Psoas muscle (tissue), 8 donors: ENCODE results near the gene BATF3. TPM values are rescaled to one million over a fixed set of nuclear protein-coding genes. Genes with fewer than 3 reads are reported as not detected.
"Not testable (repeated sequence)": the region's sequence is repeated elsewhere in the genome, so short reads cannot be mapped to it uniquely, and the experiment has no call there.

ENCODE experiments used
- ATAC-seq, 4 donors: fragments of 200-7000 bp; cut with Tn5 transposase; one replicate each; pipeline ENCODE4 v1.9.1; 2020; ENCODE audit warnings: moderate library complexity in 3 of 4, mild to moderate bottlenecking in 2 of 4
- DNase-seq, 2 donors: peaks; one replicate each; pipeline ENCODE4 v3.0.0-alpha.2; 2020
- H3K27ac ChIP-seq: fragments of 200-600 bp; one replicate; pipeline ENCODE4 v1.8.0; 2022
- H3K27me3 ChIP-seq, 3 donors: fragments of 200-600 bp in 1 of 3; one replicate each; pipeline versions ENCODE4 v1.6.1 to v1.8.0; 2013 to 2022; ENCODE audit warnings: low read length in 2 of 3, mild to moderate bottlenecking in 2 of 3, moderate library complexity in 1 of 3; ENCODE audit not compliant: insufficient read depth in 3 of 3
- H3K36me3 ChIP-seq, 2 donors: fragments of 200-600 bp in 1 of 2; one replicate each; pipeline versions ENCODE4 v1.6.1 to v1.8.0; 2013 to 2022; ENCODE audit warnings: low read depth in 1 of 2, mild to moderate bottlenecking in 1 of 2, moderate library complexity in 1 of 2; ENCODE audit not compliant: insufficient read depth in 1 of 2
- H3K4me1 ChIP-seq: fragments of 200-600 bp; one replicate; pipeline ENCODE4 v1.8.0; 2022
- H3K4me3 ChIP-seq: fragments of 200-600 bp; one replicate; pipeline ENCODE4 v1.8.0; 2022; ENCODE audit warnings: mild to moderate bottlenecking
- H3K9me3 ChIP-seq: fragments of 200-600 bp; one replicate; pipeline ENCODE4 v1.8.0; 2022
- CTCF ChIP-seq: fragments of 200-600 bp; IDR thresholded peaks from one replicate; pipeline ENCODE4 v1.8.0; 2022; ENCODE audit warnings: antibody characterized with exemption
- WGBS, 3 donors: extraction: QIAGEN DNeasy Blood & Tissue Kit; methylation state at CpG; one replicate each; pipeline versions ENCODE4 v1.1.6 to v1.1.7; 2013; 5-methylcytosine and 5-hydroxymethylcytosine counted together
- intact Hi-C, 2 donors: fragments of 100-400 bp; cut with DNase I; formaldehyde crosslinking; loops; one replicate each; pipeline versions ENCODE4 v1.11.0 to v1.14.2; 2022
- polyA plus RNA-seq, 3 donors: library from polyadenylated mRNA; stranded (reverse); fragments of 200-250 nt; gene quantifications; one replicate each; pipeline ENCODE4 v1.2.3, GENCODE V29; 2013
- total RNA-seq, 4 donors: library from RNA; stranded (reverse); fragmentation: NEBNext Ultra II Directional in 2 of 4; extraction: Animal tissue kit (Norgen Biotek cat#: 25700) in 2 of 4; gene quantifications; one replicate each; pipeline versions ENCODE4 v1.2.1 to v1.2.4, GENCODE V29; 2021 to 2023
- donor health status: healthy with polysubstance abuse.
- donor health status: DM: no; HTN: no; CAD: no; lungs with moderate emphysema.
- donor health status: Bipolar disorder and iron deficiency.
- donor health status: healthy.
- donor health status: DM: yes; HTN: yes; CAD: no.
- donor health status: DM: no; HTN: no; CAD: no.
- donor health status: DM: no; HTN: no; CAD: no.
- donor health status: DM: yes; HTN: yes; CAD: no.

The BATF3 gene
- total and polyA plus RNA-seq, 7 donors, result 0.03 to 2.9 (median 0.84) TPM

- Histone ChIP-seq H3K4me3 (no peak overlapping the region), H3K27me3 (peaks cover 0 to 3% (median 0%) of the 10 kb centered on the region in 3 donors), H3K36me3 (no peaks in the 10 kb centered on the region), H3K27ac (peak overlapping the region; percentile 71), H3K9me3 (no peaks in the 10 kb centered on the region), H3K4me1 (peaks cover 10% of the 10 kb centered on the region)
- 36 to 43% (median 36%) methylated on average over 9 of the region's 9 CpGs for WGBS, 3 donors
- DNase-seq (peak in 1 of 2 donors; percentile 46), ATAC-seq (peak; percentile 20 to 52 (median 32))
- no peak for TF ChIP-seq CTCF
- intact Hi-C loops, result loop anchor here in 1 of 2 donors (5.0 kb wide), 1 partner anchor 120 kb away; no protein-coding TSS in a partner anchor
Measured at GRCh38 chr1:212667223-212668139, 32.2 kb downstream of the BATF3 start.

- no peak for ATAC-seq
- DNase-seq, result no peak
- Histone ChIP-seq H3K27me3 (peaks cover 0 to 3% (median 0%) of the 10 kb centered on the region in 3 donors), H3K4me3 (no peak overlapping the region), H3K4me1 (peaks cover 10% of the 10 kb centered on the region), H3K9me3 (no peaks in the 10 kb centered on the region), H3K27ac (no peak overlapping the region), H3K36me3 (no peaks in the 10 kb centered on the region)
- no peak for TF ChIP-seq CTCF
- intact Hi-C loops, result loop anchor here in 1 of 2 donors (5.0 kb wide), 1 partner anchor 121 kb away; no protein-coding TSS in a partner anchor
- 85 to 88% (median 88%) methylated on average over 10 of the region's 10 CpGs for WGBS, 3 donors
Measured at GRCh38 chr1:212666116-212666775, 33.4 kb downstream of the BATF3 start.

- TF ChIP-seq CTCF, result peak; percentile 90
- Histone ChIP-seq H3K9me3 (no peaks in the 10 kb centered on the region), H3K27ac (peak overlapping the region; percentile 57), H3K4me3 (peak overlapping the region; percentile 67), H3K27me3 (peaks cover 0 to 3% (median 0%) of the 10 kb centered on the region in 3 donors), H3K36me3 (no peaks in the 10 kb centered on the region), H3K4me1 (peaks cover 10% of the 10 kb centered on the region)
- DNase-seq, result peak; percentile 80 to 86
- 12 to 16% (median 15%) methylated on average over 32 to 37 of the region's 37 CpGs for WGBS, 3 donors
- ATAC-seq, result peak; percentile 95 to 99 (median 96)
- intact Hi-C loops, result loop anchor here (2.0 to 5.0 kb wide), 2 partner anchors 117 to 122 kb away; no protein-coding TSS in a partner anchor
Measured at GRCh38 chr1:212665241-212666115, 34.2 kb downstream of the BATF3 start.

GRCh38 chr1:212664409-212665199 lies 35.0 kb downstream of the BATF3 start:
- WGBS, 3 donors, result 69 to 74% (median 72%) methylated on average over 11 of the region's 11 CpGs
- no peak overlapping the region for H3K27ac ChIP-seq
- no peak for ATAC-seq
- H3K27me3 ChIP-seq, result no peaks in the 10 kb centered on the region
- TF ChIP-seq CTCF, result no peak
- H3K36me3 ChIP-seq, result no peaks in the 10 kb centered on the region
- no peak overlapping the region for H3K4me3 ChIP-seq
- intact Hi-C loops, result loop anchor here (2.0 to 5.0 kb wide), 2 partner anchors 118 to 123 kb away; no protein-coding TSS in a partner anchor
- no peaks in the 10 kb centered on the region for H3K9me3 ChIP-seq
- H3K4me1 ChIP-seq, result peaks cover 10% of the 10 kb centered on the region
- DNase-seq, result no peak

GRCh38 chr1:212658250-212658649 lies 41.4 kb downstream of the BATF3 start:
- H3K4me3 ChIP-seq, intact Hi-C loops, H3K36me3 ChIP-seq, H3K4me1 ChIP-seq, H3K9me3 ChIP-seq, DNase-seq, H3K27ac ChIP-seq, ATAC-seq, H3K27me3 ChIP-seq: not testable (repeated sequence)
- WGBS, 3 donors, result 64 to 67% (median 64%) methylated on average over 7 of the region's 7 CpGs
